EL (cell line): ENCODE data around the gene FBXL20.
A peak's percentile ranks its signal among the peaks of the same experiment; 100 is the strongest.

Source experiments
- DNase-seq: peaks from one replicate; pipeline ENCODE4 v3.0.0-alpha.2; 2016

Gene FBXL20

GRCh38 chr17:39223907-39224777 is 177.3 kb downstream of the FBXL20 start:
- no peak for DNase-seq

- no peak for DNase-seq
Observed at GRCh38 chr17:39222866-39223834, 178.3 kb downstream of the FBXL20 start.

- DNase-seq = no peak
Observed at GRCh38 chr17:39222151-39222550, 179.3 kb downstream of the FBXL20 start.

- DNase-seq = no peak
Observed at GRCh38 chr17:39221572-39221971, 179.9 kb downstream of the FBXL20 start.

GRCh38 chr17:39219647-39220154 is 181.7 kb downstream of the FBXL20 start:
- no peak for DNase-seq

- no peak for DNase-seq
Observed at GRCh38 chr17:39218906-39219305, 182.5 kb downstream of the FBXL20 start.

- no peak for DNase-seq
Observed at GRCh38 chr17:39217734-39218369, 183.6 kb downstream of the FBXL20 start.

- peak; percentile 62 for DNase-seq
Observed at GRCh38 chr17:39213852-39214251, 187.6 kb downstream of the FBXL20 start.

GRCh38 chr17:39212841-39213480 is 188.5 kb downstream of the FBXL20 start:
- no peak for DNase-seq

- DNase-seq = no peak
Observed at GRCh38 chr17:39212195-39212810, 189.1 kb downstream of the FBXL20 start.

GRCh38 chr17:39210093-39210434 is 191.4 kb downstream of the FBXL20 start:
- DNase-seq = no peak

- peak; percentile 71 for DNase-seq
Observed at GRCh38 chr17:39209317-39210092, 191.9 kb downstream of the FBXL20 start.

GRCh38 chr17:39208893-39209292 is 192.5 kb downstream of the FBXL20 start:
- DNase-seq = no peak

GRCh38 chr17:39208136-39208535 is 193.3 kb downstream of the FBXL20 start:
- no peak for DNase-seq

GRCh38 chr17:39205112-39205526 is 196.3 kb downstream of the FBXL20 start:
- DNase-seq = no peak

GRCh38 chr17:39204245-39204644 is 197.2 kb downstream of the FBXL20 start:
- no peak for DNase-seq
